HCT116 (cell line): ENCODE data around the gene B4GALNT3. TPM values are rescaled to one million over a fixed set of nuclear protein-coding genes. Genes with fewer than 3 reads are reported as not detected.

Source experiments
- ATAC-seq: fragments of 200-7000 bp; cut with Tn5 transposase; 2 replicates; pipeline ENCODE4 v1.9.1; 2020; ENCODE audit warnings: mild to moderate bottlenecking, moderate library complexity
- BruUV-seq: library from RNA; stranded (reverse); fragments of 400-500 nt; replicated peaks from 2 replicates; lab custom pipeline; 2021; lab: Mats Ljungman, UMichigan
- CTCF ChIA-PET: fragments of 300-600 bp; sonication (Branson Sonifier 250); formaldehyde crosslinking; loops from one replicate; lab custom pipeline; 2021; ENCODE audit warnings: antibody characterized with exemption; lab: Charles Lee
- POLR2A ChIA-PET: fragments of 300-600, 350-600 bp; sonication (Branson Sonifier 250); formaldehyde crosslinking; loops from one replicate; lab custom pipeline; 2021; ENCODE audit warnings: antibody characterized with exemption; lab: Charles Lee
- RAD21 ChIA-PET, 2 experiments: fragments of 300-600 bp; sonication (Branson Sonifier 250); formaldehyde crosslinking; loops; one replicate each; lab custom pipeline; 2023; ENCODE audit warnings: low total read pairs in 2 of 2; ENCODE audit not compliant: uncharacterized antibody in 2 of 2, unreplicated experiment in 2 of 2, low non-redundant PET in 1 of 2; lab: Charles Lee
- DNase-seq: peaks from one replicate; pipeline ENCODE4 v3.0.0-alpha.2; 2010; ENCODE audit warnings: low read depth, low spot score
- H2AFZ ChIP-seq: fragments of 200-600 bp; shearing (Covaris generic), sonication (generic); 2 replicates; pipeline ENCODE4 v1.6.1; 2017; ENCODE audit warnings: low read depth, mixed run types, mixed read lengths, antibody characterized with exemption, low read length; ENCODE audit not compliant: poor library complexity, severe bottlenecking
- H3K27ac ChIP-seq: 2 replicates; pipeline ENCODE4 v1.5.1; 2012; ENCODE audit warnings: low read depth, low read length
- H3K27me3 ChIP-seq: fragments of 200-600 bp; sonication (generic); 2 replicates; pipeline ENCODE4 v1.6.1; 2016; ENCODE audit warnings: mixed run types, low read length, mixed read lengths; ENCODE audit not compliant: insufficient read depth
- H3K36me3 ChIP-seq, 2 experiments: fragments of 200-500 bp in 1 of 2; fragments of 200-600 bp in 1 of 2; sonication (Bioruptor generic) in 1 of 2; sonication (generic) in 1 of 2; 2 replicates each; pipeline versions ENCODE4 v1.5.1 to v1.6.1; 2014 to 2016; ENCODE audit warnings: low read length in 2 of 2, inconsistent platforms in 1 of 2, mixed read lengths in 1 of 2, mixed run types in 1 of 2; ENCODE audit not compliant: insufficient read depth in 2 of 2, control insufficient read depth in 1 of 2
- H3K4me1 ChIP-seq, 2 experiments: fragments of 200-600 bp in 1 of 2; sonication (generic) in 1 of 2; 2 replicates each; pipeline versions ENCODE4 v1.5.1 to v1.6.1; 2012 to 2017; ENCODE audit warnings: low read length in 2 of 2, inconsistent platforms in 1 of 2, mild to moderate bottlenecking in 1 of 2, mixed read lengths in 1 of 2, mixed run types in 1 of 2, moderate library complexity in 1 of 2; ENCODE audit not compliant: insufficient read depth in 2 of 2, control insufficient read depth in 1 of 2
- H3K4me2 ChIP-seq: fragments of 200-600 bp; sonication (generic); 2 replicates; pipeline ENCODE4 v1.6.1; 2017; ENCODE audit warnings: mixed run types, low read length, mixed read lengths
- H3K4me3 ChIP-seq, 2 experiments: fragments of 200-600 bp in 1 of 2; sonication (generic) in 1 of 2; replicated peaks in 1 of 2; 2 replicates each; pipeline ENCODE4 v1.5.1; 2011 to 2016; ENCODE audit warnings: low read length in 2 of 2, control low read depth in 1 of 2, low read depth in 1 of 2, mild to moderate bottlenecking in 1 of 2, mixed read lengths in 1 of 2, mixed run types in 1 of 2
- H3K79me2 ChIP-seq: fragments of 200-600 bp; sonication (generic); 2 replicates; pipeline ENCODE4 v1.6.1; 2017; ENCODE audit warnings: mild to moderate bottlenecking, mixed run types, low read length, moderate library complexity, mixed read lengths; ENCODE audit not compliant: insufficient read depth
- H3K9ac ChIP-seq: fragments of 200-600 bp; sonication (generic); 2 replicates; pipeline ENCODE4 v1.6.1; 2016; ENCODE audit warnings: low read length, mixed read lengths
- H3K9me2 ChIP-seq: fragments of 200-600 bp; sonication (generic), shearing (Covaris generic); 2 replicates; pipeline ENCODE4 v1.6.1; 2017; ENCODE audit warnings: mixed run types, mild to moderate bottlenecking, moderate library complexity; ENCODE audit not compliant: insufficient read depth
- H3K9me3 ChIP-seq, 2 experiments: fragments of 200-500 bp in 1 of 2; fragments of 200-600 bp in 1 of 2; sonication (Bioruptor generic) in 1 of 2; sonication (generic) in 1 of 2; 2 replicates each; pipeline ENCODE4 v1.6.1; 2014 to 2017; ENCODE audit warnings: low read length in 2 of 2, mixed read lengths in 2 of 2, inconsistent platforms in 1 of 2, low read depth in 1 of 2, mild to moderate bottlenecking in 1 of 2, mixed run types in 1 of 2, moderate library complexity in 1 of 2; ENCODE audit not compliant: control insufficient read depth in 1 of 2, insufficient read depth in 1 of 2
- H4K20me1 ChIP-seq: fragments of 200-600 bp; sonication (generic), shearing (Covaris generic); 2 replicates; pipeline ENCODE4 v1.6.1; 2017; ENCODE audit warnings: mixed run types, mild to moderate bottlenecking, moderate library complexity; ENCODE audit not compliant: insufficient read depth
- CBX3 ChIP-seq: IDR thresholded peaks from 2 replicates; pipeline ENCODE4 v1.6.1; 2012; ENCODE audit warnings: low read depth
- CEBPB ChIP-seq: IDR thresholded peaks from 2 replicates; pipeline ENCODE4 v1.6.1; 2012; ENCODE audit warnings: low read depth
- ELF1 ChIP-seq: IDR thresholded peaks from 2 replicates; pipeline ENCODE4 v1.6.1; 2012; ENCODE audit warnings: low read depth, borderline replicate concordance
- FOSL1 ChIP-seq: IDR thresholded peaks from 2 replicates; pipeline ENCODE4 v1.6.1; 2012; ENCODE audit warnings: low read depth
- JUND ChIP-seq: IDR thresholded peaks from 2 replicates; pipeline ENCODE4 v1.6.1; 2012
- SIN3A ChIP-seq: IDR thresholded peaks from 2 replicates; pipeline ENCODE4 v1.6.1; 2012; ENCODE audit warnings: low read depth
- SP1 ChIP-seq: IDR thresholded peaks from 2 replicates; pipeline ENCODE4 v1.6.1; 2012; ENCODE audit warnings: low read depth
- SRF ChIP-seq: IDR thresholded peaks from 2 replicates; pipeline ENCODE4 v1.6.1; 2012; ENCODE audit warnings: low read depth
- TCF7L2 ChIP-seq: IDR thresholded peaks from 2 replicates; pipeline ENCODE4 v1.7.0; 2011; ENCODE audit warnings: borderline replicate concordance, inconsistent platforms; ENCODE audit not compliant: insufficient read depth, insufficient read length; ENCODE audit errors: extremely low read depth
- YY1 ChIP-seq: IDR thresholded peaks from 2 replicates; pipeline ENCODE4 v1.6.1; 2011; ENCODE audit warnings: low read length, low read depth, moderate library complexity, mild to moderate bottlenecking; ENCODE audit not compliant: insufficient replicate concordance; ENCODE audit errors: extremely low read depth
- ZFX ChIP-seq: fragments of 450-650 bp; IDR thresholded peaks from 2 replicates; pipeline ENCODE4 v1.6.1; 2017
- intact Hi-C: fragments of 100-400 bp; cut with micrococcal nuclease; formaldehyde crosslinking; loops from 2 replicates; pipeline ENCODE4 v1.10.0; 2022
- total RNA-seq: library from RNA; stranded (reverse); gene quantifications from one replicate; pipeline ENCODE4 v1.2.1, GENCODE V29; 2021; ENCODE audit not compliant: unreplicated experiment
- TF ChIP-seq, protein P1 (sequence below): IDR thresholded peaks from 2 replicates; pipeline ENCODE4 v1.6.1; 2012; ENCODE audit warnings: low read depth

The B4GALNT3 gene
- total RNA-seq, 1 experiment from 2014 or later, result 18.2 TPM

DNA sequence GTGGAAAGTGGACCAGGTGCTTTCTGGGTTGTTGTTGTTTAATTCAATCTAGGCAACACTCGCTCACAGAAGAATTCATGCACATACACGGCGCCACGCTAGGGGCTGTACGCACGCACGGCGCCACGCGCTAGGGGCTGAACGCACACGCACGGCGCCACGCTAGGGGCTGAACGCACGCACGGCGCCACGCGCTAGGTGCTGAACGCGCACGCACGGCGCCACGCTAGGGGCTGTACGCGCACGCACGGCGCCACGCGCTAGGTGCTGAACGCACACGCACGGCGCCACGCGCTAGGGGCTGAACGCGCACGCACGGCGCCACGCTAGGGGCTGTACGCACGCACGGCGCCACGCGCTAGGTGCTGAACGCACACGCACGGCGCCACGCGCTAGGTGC is 149.2 kb downstream of the B4GALNT3 start:
- ChIA-PET POLR2A (no interaction called here), CTCF (no interaction called here)
- no peak for DNase-seq

More for the DNA sequence above, 149.2 kb downstream of the B4GALNT3 start:
- H3K4me3 ChIP-seq, result no peak overlapping the region
- no peaks in the 10 kb centered on the region for H3K27me3 ChIP-seq
- H3K9me2 ChIP-seq, result no peaks in the 10 kb centered on the region
- ATAC-seq, result no peak
- no peak overlapping the region for H2AFZ ChIP-seq
- peaks cover 0 to 8% of the 10 kb centered on the region in 2 experiments; a peak in 2 of 4 replicates for H3K4me1 ChIP-seq
- H3K27ac ChIP-seq, result no peak overlapping the region
- RAD21 ChIA-PET, result interaction anchor here (0.7 kb wide), 2 partner anchors 33 to 634 kb away, joined by 4 to 5 read pairs; no protein-coding TSS in a partner anchor
- BruUV-seq, result no TSS peak
- no peaks in the 10 kb centered on the region for H3K36me3 ChIP-seq
- H3K79me2 ChIP-seq, result no peaks in the 10 kb centered on the region
- H3K9me3 ChIP-seq, result no peaks in the 10 kb centered on the region
- intact Hi-C loops, result no loop called here
- TF ChIP-seq SIN3A (no peak), CEBPB (no peak), ELF1 (no peak), TCF7L2 (no peak), CBX3 (no peak), SP1 (no peak), FOSL1 (no peak), ZFX (no peak), JUND (no peak), SRF (no peak), YY1 (no peak)
- TF ChIP-seq, protein P1, sequence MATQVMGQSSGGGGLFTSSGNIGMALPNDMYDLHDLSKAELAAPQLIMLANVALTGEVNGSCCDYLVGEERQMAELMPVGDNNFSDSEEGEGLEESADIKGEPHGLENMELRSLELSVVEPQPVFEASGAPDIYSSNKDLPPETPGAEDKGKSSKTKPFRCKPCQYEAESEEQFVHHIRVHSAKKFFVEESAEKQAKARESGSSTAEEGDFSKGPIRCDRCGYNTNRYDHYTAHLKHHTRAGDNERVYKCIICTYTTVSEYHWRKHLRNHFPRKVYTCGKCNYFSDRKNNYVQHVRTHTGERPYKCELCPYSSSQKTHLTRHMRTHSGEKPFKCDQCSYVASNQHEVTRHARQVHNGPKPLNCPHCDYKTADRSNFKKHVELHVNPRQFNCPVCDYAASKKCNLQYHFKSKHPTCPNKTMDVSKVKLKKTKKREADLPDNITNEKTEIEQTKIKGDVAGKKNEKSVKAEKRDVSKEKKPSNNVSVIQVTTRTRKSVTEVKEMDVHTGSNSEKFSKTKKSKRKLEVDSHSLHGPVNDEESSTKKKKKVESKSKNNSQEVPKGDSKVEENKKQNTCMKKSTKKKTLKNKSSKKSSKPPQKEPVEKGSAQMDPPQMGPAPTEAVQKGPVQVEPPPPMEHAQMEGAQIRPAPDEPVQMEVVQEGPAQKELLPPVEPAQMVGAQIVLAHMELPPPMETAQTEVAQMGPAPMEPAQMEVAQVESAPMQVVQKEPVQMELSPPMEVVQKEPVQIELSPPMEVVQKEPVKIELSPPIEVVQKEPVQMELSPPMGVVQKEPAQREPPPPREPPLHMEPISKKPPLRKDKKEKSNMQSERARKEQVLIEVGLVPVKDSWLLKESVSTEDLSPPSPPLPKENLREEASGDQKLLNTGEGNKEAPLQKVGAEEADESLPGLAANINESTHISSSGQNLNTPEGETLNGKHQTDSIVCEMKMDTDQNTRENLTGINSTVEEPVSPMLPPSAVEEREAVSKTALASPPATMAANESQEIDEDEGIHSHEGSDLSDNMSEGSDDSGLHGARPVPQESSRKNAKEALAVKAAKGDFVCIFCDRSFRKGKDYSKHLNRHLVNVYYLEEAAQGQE, result no peak
- no peak overlapping the region for H3K9ac ChIP-seq
- no peak overlapping the region for H3K4me2 ChIP-seq
- H4K20me1 ChIP-seq, result no peaks in the 10 kb centered on the region
